HG03442 (cell line): Measurements from ENCODE around the gene GPR160.
"Not testable (repeated sequence)": the region's sequence is repeated elsewhere in the genome, so short reads cannot be mapped to it uniquely, and the experiment has no call there.

Experiments
- ATAC-seq: cut with Tn5 transposase; IDR thresholded peaks from one replicate; pipeline ENCODE4 v1.9.1; 2021; ENCODE audit warnings: mild to moderate bottlenecking, moderate library complexity; ENCODE audit not compliant: unreplicated experiment

The GPR160 gene, protein sequence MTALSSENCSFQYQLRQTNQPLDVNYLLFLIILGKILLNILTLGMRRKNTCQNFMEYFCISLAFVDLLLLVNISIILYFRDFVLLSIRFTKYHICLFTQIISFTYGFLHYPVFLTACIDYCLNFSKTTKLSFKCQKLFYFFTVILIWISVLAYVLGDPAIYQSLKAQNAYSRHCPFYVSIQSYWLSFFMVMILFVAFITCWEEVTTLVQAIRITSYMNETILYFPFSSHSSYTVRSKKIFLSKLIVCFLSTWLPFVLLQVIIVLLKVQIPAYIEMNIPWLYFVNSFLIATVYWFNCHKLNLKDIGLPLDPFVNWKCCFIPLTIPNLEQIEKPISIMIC

DNA sequence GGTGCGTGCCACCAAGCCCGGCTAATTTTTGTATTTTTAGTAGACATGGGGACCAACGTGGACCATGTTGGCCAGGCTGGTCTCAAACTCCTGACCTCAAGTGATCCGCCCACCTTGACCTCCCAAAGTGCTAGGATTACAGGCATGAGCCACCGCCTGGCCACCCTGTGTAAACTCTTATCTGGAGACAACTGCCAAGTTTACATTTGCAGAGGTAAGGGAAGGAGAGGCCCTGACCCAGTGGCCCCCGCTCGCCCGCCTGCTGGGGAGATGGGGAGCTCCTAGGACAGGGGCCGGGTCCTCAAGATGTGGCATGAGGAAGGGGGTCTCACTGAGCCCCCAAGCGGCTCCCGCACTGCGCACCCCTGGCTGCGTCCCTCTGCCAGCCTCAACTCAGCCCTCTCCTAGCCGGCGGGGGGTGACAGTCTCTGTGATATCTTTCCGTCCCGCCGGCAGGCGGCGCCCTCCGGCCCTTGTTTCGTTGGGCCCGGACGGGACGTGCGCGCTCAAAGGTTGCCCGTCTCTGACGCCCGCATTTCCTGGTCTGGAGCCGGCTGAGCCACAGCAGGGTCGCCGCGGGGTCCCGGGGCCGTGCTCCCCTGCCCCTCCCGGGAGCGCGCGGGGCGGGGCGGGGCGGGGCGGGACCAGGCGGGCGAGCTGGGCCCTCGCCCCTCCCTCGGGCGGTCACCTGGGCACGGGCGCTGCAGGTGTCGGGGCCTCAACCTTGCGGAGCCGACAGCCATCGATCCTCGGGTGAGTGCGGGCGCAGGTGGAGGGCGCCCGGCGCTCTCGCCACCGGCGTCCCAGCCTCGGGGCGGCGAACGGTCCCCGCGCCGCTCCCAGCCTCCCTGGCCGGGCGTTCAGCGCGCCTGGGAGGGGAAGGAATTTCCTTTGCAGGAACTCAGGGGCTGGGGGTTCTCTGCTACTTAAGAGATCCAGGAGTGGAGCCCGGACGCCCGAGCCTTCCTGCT, at the start of gene GPR160:
Gene GPR160 (plus strand): TSS at position 533 of the 971 bp plus-strand sequence. CDS start 45,978 bp downstream, outside the sequence.
- ATAC-seq, result peak; percentile 79

DNA sequence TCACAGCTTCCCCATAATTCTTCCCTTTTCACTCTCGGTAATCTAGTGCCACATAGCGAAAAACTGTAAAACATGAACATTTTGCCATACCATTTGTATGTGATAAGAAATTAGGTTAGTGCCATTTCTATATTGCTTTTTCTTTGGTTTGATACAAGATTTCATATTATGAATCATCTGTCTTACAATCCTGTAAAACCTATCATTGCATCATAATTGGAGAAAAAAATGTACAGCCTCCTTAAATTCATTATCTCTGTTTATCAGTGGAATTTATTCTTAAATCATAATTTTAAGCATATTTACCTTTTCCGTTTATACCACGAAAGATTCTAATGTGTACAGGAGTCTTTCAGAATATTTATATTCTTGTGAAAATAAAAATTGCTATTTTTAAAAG, 47.4 kb upstream of the GPR160 start:
- no peak for ATAC-seq

DNA sequence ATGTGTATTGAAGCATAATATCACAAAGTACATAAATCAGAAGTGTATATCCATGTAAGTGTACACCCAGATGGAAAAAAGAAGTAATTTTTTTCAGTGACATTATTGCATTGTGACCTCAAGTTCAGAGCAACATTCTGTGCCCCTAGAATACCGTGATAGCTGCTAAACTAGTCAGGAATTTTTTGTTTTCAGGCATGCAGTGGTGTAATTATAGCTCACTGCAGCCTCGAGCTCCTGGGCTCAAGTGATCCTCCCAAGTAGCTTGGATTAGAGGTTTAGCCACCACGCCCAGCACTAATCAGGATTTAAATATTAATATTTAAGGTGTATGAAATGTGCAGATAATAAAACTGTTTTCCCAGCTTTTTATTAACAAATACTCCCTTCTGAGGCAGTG, 45.6 kb upstream of the GPR160 start:
- no peak for ATAC-seq

DNA sequence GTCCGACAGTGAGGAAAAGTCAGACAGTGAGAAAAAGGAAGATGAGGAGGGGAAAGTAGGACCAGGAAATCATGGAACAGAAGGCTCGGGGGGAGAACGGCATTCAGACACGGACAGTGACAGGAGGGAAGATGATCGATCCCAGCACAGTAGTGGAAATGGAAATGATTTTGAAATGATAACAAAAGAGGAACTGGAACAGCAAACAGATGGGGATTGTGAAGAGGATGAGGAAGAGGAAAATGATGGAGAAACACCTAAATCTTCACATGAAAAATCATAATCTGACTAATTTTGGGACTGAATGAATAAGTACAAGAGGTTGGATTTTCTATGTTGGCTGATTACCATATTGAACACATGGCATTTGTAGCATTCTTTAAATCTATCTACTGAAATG, 45.0 kb upstream of the GPR160 start:
- no peak for ATAC-seq

DNA sequence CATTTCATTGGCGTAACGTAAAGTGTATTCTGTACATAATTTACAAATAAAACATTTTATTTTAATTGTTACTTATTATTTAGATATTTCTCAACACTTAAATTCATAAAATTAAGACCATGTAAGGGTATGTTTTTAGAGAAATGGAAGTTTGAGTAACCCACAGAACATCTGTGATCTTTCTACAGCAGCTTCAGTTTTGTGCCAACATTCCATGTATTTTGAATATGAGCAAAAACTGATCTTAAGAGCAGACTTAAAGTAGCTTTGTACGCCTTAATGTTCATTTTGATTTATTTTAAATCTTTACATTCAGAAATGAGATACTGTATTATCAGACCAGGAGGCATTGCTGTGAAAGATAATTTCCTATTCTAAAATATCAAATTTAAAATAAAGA, 44.0 kb upstream of the GPR160 start:
- ATAC-seq, result no peak

DNA sequence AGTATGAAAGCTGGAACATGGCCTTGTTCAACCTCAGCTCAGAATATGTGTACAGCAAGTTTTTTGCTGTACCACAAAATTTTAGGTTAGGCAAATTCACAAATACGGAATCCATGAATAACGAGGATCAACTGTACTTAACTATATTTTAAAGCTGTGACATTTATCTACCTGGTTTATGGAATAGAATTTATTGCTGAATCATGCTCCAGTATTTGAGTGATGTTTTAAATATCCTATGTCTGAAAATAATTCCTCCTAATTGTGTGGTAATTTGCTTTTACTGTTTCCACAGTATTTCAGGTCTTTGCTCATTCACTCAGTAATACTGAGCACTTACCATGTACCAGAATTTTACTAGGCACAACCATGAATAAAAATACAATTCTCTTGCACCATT, 41.7 kb upstream of the GPR160 start:
- ATAC-seq, result no peak

DNA sequence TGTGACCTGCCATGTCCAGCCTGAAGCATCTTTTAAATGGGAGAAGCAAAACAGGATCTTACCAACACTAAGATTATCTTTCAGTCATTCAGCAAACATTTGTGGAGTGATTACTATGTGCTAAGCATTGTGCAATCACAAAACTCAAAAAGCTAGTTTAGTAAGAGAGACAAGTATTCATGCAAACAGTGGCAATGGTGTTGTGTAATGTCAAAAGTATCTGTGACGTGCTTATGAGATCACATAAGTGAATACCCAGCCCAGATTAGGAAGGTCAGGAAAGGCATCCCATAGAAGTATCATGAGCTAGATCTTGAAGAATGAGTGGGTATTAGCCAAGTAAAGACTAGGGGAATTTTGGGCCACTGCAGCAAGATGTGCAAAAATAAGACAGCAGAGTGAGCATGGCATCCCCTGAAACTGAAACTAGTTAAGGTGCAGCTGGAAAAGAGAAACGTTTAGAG, 39.1 kb upstream of the GPR160 start:
- no peak for ATAC-seq

DNA sequence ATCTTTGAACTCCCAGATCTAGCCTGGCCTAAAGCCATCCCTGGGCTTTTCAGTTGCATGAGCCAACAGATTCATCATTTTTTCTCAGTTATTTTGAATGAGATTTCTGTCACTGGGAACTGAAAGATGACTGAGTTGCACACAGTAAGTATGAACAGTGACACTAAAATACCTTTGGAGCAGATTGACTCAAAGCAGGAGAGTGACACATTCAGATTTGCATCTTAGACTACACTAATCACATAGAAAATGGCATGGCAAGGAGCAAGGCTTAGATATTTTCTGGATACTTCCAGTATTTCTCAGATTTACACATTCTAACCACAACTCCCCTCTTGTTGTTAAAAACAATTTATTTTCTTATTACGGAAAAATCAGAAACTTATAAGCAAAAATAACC, 38.4 kb upstream of the GPR160 start:
- ATAC-seq, result peak; percentile 98

DNA sequence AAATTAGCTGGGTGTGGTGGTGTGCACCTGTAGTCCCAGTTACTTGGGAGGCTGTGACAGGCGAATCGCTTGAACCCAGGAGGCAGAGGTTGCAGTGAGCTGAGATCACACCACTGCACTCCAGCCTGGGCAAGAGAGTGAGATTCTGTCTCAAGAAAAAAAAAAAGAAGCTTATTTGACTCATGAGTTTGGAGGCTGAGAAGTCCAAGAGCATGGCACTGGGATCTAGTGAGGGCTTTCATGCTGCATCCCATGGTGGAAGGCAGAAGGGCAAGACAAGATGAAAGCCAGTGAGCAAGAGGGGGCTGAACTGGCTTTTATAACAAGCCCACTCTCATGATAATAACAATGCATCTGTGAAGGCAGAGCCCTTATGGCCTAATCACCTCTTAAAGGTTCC, 37.7 kb upstream of the GPR160 start:
- no peak for ATAC-seq

DNA sequence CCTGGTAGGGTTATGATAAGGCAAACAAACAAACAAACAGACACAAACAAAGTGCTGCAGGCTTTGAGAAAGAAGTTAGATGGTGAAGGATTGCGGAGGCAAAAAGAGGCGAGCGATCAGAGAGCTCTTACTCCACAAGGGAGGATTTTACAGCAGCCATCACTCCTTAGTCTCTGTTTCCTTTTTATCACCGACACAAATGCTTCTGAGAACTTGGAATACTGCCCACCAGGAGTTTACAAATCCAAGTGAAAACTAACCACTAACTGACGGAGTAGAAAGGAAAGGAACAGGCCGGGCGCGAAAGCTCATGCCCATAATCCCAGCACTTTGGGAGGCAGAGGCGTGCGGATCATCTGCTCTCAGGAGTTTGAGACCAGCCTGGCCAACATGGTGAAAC, 35.6 kb upstream of the GPR160 start:
- no peak for ATAC-seq

DNA sequence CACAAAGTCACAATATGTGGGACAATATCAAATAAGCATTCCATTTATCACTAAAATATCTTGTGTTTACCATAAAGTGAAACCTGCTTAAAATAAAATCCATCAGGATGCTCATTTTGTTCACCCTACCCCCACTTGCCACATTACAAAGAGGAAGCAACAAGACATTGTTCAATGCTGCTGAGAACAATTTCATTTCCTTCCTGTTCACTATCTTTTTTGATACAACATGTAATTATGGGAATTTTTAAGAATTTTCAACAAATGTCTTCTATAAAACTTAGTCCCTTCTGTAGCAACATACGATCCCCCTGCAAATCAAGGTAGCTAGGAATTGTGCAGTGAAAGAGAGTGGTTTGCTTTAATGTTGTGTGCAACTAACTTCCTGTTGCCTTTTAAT, 34.9 kb upstream of the GPR160 start:
- no peak for ATAC-seq

DNA sequence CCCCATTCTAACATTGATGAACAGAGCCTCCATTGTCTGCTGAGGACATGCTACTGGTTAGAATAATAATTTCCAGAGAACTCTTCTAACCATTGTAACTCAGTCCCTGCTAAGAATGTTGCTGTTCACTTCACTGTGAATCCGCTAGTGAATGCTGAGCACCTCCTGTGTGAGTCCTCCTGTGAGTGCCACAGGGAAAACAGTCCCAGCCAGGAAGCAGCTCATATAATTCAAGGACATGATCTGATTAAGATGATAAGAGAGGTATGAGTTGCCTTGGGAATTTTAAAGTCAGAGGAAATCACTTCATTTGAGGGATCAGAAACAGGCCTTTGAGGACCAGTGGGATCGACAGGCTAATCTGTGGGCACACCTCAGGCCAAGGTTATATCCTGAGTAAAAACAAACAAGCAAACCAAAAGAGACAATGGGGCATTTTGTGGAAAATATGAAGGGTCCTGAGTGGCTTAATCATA, 33.9 kb upstream of the GPR160 start:
- no peak for ATAC-seq

DNA sequence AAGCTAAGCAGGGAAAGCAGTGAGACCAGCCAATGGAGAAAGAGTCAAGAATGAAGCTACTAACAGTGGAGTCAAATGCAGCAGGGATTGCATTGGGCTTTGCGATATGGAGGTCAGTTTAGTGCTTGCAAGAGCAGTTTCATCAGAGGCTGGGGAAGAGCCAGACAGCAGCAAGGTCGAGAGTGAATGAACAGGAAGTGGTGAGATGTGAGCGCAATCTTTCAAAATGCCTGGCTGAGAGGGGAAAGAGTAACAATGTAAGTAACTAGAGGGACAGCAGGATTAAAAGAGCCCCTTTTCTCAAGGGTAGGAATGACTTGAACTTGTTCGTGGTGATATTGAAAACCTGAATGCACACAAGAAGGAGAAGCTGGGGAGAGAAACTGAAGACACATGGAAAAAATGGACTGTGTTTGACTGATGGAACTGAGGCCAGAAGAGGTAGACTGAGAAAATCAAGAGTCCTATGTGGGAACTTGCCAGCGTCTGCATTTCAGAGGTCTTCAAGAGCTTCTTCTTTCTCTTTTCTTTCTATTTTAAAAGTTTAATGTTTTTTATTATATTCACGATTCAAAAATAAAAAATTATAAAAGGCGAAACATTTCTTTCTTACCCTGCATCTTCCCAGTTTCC, 30.6 kb upstream of the GPR160 start:
- ATAC-seq, result peak; percentile 85

DNA sequence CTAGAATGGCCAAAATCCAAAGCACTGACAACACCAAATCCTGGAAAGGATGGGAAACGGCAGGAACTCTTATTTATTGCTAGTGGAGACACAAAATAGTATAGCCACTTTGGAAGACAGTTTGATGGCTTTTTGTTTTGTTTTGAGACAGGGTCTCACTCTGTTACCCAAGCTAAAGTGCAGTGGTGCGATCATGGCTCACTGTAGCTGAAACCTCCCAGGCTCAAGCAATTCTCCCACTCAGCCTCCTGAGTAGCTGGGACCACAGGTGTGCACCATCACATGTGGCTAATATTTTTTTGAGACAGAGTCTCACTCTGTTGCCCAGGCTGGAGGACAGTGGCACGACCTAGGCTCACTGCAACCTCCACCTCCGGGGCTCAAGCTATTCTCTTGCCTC, 27.3 kb upstream of the GPR160 start:
- ATAC-seq, result no peak

DNA sequence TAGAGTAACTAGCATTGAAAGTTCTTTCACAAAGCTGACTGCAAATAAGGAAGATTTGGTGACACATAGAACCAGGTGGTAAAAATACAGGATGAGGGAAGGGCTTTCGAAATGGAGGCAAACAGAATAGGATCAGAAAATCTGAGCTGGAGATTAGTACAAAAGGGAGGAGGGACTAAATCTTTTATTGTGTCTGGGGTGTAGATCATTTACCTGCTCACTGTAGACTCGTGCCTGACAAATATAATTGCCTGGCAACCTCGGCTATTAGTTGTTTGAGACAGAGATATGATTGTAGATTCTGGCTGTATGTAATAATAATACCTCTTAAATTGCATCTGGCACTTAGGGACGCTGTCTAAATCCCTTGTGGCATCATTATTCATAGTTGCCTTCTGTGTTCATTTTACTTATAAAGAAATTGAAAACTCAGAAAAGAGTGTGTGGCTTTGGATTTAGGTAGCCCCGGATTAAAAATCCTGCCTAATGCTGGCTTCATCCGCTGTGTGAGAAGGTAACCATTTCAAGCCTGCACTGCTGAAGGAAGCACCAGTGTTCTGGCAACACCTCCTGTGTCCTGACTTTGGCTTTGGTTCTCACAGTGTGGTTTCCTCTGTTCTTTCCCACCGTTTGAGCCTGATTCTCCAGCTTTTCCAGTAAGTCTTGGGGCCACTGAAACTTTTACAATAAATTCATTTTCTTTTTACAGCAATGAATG, 25.0 kb upstream of the GPR160 start:
- no peak for ATAC-seq

DNA sequence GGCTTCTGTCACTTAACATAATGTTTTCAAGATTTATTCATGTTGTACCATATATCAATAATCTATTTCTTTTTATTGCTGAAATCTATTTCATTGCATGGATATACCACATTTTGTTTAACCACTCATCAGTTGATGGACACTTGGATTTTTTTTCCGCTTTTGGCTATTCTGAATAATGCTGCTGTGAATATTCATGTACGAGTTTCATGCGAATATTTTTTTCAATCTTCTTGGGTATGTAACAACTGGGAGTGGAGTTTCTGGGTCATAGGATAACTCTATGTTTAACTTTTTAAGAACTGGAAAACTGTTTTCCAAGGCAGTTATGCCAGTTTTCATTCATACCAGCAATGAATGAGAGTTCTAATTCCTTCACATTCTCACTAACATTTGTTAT, 21.7 kb upstream of the GPR160 start:
- ATAC-seq, result no peak

DNA sequence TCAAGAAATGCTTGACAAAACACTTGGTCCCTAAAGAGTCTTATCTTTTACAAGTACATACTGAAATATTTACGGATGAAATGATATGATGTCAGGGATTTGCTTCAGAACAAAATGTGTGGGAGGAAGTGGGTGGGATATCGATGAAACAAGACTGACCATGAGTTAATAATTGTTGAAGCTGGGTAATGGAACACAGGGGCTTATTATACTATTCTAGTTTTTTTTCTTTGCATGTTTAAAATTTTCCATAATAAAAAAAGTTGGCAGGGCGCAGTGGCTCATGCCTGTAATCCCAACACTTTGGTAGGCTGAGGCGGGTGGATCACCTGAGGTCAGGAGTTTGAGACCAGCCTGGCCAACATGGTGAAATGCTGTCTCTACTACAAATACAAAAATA, 18.5 kb upstream of the GPR160 start:
- not testable (repeated sequence) for ATAC-seq

DNA sequence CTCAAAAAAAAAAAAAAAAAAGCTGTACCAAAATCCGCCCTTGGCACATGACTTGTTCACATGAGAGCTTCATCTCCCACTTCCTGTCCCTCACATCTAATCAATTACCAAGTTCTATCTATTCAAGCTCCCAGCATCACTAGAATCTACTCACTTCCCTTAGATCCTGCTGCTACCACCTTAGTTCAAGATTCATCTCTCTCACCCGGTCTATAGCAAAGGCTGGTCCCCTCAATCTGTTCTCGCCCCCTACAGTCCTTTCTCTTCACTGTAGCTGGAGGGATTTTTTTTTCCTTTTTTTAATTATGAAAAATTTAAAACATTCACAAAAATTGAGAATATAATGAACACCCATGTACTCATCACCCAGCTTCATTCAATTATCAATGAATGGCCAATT, 16.7 kb upstream of the GPR160 start:
- no peak for ATAC-seq

DNA sequence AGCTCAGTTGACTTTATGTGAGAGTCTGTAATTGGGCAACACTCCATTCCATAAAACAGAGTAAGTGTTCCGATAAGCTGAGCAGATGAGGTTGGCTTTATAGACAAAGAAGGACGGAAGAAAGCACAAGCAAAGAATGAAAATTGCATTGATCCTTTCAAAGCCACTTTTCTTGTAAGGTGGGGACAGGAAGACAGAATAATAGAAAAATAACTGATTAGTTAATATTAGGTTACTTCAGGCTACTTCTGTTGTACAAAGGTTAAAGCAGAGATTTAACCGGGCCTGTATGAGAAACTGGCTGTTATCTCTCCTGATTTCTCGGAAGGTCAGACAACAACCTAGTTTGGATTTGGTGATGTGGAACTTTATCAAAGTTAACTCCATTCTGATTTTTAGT, 15.5 kb upstream of the GPR160 start:
- ATAC-seq, result no peak

DNA sequence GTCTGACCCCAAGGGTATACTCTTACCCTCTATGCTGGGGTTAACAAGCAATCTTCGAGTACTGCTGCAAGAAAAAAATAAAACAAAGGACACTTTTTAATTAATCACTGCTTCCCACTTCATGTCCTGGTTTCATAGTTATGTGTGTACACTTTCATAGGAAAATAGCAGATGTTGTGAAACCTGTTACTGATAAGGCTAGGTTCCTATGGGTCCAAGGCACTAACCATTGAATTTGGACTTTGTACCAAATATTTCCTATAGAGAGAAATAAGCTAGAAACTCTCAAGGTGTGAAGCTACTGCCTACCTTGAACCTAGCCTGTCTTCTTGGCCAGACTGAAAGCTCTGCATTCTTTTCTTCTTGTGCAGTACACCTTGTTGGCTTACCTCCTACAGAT, 14.6 kb upstream of the GPR160 start:
- ATAC-seq, result no peak

DNA sequence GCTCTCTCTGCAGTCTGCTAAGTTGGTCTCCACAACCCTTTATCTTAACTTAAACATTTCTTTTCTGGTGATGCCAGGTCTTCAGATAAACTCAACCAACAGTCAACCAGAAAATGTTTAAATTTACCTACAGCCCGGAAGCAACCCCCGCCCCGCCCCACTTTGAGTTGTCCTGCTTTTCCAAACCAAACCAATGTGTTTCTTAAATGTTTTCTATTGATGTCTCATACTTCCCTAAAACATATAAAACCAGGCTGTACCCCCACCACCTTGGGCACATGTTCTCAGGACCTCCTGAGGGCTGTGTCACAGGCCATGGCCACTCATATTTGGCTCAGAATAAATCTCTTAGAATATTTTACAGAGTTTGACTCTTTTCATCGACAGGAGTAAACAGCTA, 13.2 kb upstream of the GPR160 start:
- no peak for ATAC-seq
